NCI-H1092 (cell line): ENCODE results near the gene APLN.

ENCODE experiments used
- DNase-seq: peaks from one replicate; lab custom pipeline; 2025; lab: John Stamatoyannopoulos, UW

Gene APLN, protein sequence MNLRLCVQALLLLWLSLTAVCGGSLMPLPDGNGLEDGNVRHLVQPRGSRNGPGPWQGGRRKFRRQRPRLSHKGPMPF

DNA sequence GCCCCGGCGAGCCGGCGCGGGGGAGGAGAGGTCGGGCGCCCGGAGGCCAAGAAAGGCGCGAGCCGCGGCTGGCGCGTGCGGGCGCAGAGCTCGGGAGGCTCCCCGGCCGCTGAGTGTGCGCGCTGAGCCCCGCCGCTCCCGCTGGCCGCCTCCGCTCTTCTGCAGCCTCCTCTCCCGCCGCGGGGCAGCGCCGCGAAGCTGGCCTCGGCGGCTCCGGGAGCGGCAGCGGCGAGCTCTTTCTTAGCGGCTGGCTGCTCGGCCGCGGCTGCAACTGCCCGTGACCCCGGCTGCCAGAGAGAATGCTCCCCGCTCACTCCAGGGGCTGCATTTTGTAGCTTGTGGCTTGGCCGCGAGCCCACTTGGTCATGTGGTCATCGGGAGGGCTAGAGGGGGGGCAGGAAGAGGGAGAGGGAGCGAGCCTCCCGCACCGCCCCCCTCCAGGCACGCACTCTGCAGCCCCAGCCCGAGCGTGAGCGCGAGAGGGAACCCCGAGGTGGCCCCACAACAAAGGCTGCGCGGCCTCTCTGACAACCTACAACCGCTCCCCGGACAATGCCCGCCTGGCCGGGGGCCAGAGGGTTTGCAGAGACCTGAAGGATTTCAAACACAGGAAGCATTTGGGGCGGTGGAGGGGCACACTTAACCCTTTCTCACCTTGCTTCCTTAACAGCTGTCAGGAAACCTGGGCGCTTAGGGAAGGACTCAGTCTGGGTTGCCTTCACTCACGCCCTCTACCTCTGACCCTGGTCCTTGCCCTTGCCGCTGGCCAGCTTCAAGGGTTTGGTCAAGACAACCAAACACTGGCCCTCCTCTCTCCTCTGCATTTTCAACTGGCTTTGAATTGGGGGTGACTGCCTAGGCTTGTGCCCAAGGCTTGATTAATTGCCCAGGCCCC is at the start of gene APLN:
Gene APLN (minus strand): TSS at position 305 of the 895 bp plus-strand sequence. CDS start 326 bp downstream, outside the sequence.
- peak; percentile 51 for DNase-seq

DNA sequence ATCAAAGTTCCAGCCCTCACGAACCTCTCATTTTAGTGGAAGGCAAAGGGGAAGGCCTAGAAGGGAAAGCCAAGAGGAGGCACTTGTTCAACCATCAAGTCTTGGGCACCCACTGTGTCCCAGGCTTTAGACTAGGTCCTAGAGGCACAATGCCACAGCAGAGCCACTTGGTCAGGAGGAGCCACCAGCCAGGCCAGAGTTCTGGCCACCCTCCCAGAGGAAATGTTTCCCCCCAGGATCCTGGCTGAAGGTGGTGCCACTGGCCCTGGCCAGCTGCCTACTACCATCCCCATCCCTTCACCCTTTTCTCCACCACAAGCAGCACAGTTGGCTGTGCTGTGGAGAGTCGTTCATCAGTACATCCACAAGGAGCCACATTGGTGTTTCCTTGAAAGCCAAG is 49.7 kb upstream of the APLN start:
- no peak for DNase-seq

DNA sequence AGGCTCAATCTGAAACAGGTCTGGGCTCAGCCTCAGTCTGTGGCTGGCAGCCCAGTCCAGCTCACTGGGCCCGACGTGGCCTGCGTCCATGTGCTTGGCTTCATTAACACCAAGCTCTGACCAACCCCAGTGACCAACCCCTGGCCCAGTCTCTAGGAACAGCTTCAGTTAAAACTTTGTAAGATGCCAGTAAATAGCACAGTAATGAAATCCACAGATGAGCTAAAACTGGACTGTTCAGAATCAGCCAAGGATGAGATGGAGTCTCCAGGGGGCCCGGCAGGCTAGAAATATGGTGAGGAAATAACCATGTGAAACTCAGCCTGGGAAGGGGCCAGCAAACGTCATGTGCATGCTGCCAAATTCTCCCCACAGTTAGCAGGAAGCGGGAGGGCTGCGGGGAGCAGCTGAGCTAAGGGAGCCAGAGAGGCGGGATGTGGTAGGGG is 46.9 kb upstream of the APLN start:
- DNase-seq, result no peak

DNA sequence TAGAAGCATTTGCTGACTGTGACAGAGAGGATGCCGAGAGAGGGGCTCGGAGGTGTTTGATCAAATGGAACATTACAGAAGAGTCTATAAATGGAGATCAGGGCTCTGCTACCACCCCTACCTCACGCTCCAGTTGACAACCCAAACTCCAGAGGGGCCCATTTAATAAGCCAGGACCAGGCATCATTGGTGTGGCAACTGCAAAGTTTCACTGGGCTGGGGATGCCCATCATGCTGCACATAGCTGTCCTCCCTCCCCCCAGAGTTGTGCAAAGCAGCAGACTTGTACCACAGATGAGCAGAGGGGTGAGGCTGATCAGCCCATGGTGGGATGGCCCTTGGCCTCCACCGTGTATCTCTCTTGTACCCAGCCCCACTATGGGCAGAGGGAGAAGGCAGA is 45.8 kb upstream of the APLN start:
- no peak for DNase-seq

DNA sequence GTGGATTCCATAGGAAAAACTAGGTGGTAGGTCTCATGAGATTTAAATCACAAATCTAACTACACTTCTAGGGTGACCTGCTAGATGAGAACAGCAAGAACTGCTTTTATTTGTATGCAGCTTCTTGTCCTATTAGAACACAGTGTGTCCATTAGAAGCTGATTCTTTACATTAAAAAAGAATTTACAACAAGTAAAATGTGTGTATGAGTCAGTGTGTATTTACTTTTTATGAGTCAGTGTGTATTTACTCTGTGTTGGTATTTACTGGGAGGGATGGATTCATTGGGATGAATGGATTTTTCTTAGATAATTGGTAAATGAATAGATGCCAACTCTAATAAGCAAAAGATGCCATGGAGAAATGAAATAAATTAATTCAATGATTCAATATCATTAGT is 43.4 kb upstream of the APLN start:
- DNase-seq, result no peak

DNA sequence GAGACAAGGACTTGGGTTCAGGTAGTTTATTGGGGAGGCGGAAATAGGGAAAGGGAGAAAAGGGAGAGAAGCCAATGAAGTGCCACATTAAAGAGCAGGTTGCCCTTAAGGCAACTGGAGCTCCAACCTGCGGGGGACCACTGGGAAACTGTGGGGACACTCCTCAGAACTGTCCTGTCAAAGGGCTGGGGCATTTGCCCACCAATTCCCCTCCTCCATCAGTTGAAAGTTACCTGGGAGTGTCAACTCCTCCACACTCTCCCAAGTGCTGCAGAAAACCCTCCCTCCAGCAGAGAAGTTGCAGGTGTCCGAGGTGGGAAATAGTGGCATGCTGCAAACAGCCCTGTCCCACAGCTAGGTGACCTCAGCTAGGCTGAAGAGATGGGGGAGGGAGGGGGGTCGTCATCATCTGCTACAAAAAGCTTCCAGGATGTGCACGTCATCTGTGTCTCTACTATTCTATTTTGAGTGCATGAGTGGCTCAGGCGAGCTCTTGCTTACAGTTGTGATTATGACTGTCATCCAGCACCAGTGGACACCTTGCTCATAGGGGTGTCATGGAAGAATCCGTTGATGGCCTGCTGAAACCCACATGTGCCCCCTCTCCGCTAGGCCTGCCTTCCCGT is 42.6 kb upstream of the APLN start:
- DNase-seq, result no peak

DNA sequence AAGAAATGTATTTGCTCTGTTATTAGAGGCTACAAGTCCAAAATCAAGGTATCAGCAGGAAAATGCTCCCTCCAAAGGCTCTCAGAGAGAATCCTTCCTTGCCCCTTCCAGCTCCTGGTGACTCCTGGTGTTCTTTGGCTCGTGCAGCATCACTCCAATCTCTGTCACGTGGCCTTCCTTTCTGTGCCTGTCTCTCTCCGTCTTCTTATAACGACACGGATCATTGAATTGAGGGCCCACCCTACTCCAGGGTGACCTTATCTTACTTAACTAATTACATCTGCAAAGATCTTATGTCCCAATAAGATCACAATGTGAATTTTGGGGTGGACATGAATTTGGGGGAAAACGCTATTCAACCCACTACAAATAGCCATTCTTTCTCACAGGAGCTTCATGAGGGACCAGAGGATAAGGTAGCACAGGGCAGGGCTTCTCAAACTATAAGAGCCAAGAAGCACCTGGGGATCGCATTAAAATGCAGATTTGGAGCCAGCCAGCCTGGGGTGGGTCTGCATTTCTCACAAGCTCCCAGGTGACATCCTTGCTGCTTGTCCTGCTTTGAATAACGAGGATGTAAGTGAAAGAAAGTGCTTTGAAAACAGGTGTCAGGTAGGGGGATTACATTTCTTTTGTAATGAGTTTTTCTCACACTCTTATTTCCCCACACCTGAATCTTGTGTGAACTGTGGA is 41.9 kb upstream of the APLN start:
- no peak for DNase-seq

DNA sequence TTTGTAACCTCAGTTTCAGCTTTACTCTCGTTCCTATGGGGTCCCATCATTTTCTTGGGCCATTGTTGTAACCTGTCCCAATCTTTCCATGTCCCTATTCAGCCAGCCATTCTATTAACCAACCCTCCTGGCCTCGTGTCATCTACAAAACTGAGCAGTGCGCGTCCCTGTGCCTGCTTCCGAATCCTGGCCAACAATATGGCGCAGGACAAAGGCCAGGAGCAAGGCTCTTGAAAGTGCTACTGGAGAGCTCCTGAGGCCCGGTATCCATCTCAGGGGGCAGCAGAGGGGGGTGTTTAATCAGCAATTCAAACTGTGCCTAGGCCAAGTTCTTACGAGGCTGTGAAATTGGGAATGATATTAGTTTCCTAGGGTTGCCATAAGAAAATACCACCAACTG is 41.2 kb upstream of the APLN start:
- no peak for DNase-seq

DNA sequence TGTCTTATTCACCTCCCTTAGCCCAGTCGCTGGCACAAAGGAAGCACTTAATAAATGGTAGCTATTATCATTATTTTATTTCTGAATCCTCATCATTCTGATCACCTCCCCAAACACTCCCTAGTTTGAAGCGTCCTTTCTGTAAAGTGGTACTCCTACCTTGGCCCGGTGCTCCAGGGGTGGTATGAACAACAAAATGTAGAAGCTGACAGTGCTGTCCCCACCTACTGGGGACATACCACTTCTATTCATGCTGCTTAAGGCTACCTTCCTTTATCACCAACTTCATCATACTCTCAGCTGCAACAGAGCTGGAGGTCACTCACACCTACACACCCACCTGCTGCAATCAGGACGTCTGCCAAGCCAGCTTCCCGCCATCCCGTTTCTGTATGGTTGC is 40.8 kb upstream of the APLN start:
- no peak for DNase-seq

DNA sequence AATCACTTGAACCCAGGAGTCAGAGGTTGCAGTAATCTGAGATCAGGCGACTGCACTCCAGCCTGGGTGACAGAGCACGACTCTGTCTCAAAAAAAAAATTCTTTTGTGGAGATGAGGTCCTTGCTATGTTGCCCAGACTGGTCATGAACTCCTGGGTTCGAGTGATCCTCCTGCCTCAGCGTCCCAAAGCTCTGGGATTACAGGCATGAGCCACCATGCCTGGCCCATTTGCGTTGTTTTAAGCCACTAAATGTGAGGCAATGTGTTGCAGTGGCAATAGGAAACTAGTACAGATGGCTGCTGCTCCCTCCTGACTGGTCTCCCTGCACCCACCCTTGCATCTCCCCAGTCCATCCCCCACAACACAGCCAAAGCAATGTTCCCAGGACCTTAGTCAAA is 40.0 kb upstream of the APLN start:
- no peak for DNase-seq

DNA sequence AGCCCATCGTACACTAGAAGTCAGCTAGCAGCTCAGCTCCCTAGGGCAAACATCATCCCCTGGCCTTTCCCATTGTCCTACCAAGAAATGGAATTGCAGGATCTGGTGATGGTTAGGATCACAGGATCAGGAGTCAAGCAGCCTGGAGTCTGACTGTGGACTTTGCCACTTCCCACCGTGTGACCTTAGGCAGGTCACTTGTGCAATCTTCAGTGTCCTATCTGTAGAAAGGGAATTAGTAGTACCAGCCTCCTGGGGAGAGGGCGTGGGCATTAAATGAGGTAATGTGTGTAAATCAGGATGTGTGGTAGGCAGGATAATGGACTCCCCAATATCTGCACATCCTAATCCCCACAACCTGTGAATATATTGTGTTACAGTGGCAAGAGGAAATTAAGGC is 38.6 kb upstream of the APLN start:
- DNase-seq, result no peak

DNA sequence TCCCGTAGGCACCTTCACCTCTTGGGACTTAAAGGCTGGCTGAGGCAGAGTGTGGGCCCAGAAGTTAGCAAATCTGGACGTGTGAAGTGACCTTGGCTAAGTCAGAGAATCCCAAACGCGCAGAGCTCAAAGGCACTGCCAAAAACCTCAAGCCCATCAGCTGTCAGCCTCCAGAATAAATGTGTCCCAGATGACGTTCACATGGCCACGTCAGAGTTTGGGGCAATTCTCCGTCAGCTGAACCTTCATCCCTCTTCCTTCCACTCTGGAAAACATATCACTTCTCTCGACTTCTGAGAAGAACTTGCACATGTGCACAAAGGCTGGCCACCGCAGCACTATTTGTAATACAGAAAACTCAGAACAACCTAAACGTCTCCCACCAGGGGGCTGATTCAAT is 35.7 kb upstream of the APLN start:
- DNase-seq, result no peak

DNA sequence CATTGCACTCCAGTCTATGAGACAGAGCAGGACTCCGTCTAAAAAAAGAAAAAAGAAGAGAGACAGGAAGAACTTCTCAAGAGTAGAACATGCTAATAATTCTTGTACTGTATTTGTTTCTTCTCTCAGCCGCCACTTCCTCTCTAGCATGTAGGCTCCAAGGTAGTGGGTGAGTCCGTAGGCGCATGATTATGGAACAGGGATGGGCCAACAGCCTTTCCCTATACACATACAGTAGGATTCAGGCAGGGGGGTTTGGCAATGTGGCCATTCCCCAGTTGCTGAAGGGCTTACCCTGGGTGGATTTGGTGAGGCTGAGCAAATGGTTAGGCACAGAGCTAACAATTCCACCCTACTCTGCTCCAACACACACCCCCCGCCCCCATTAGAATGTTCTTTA is 35.0 kb upstream of the APLN start:
- no peak for DNase-seq

DNA sequence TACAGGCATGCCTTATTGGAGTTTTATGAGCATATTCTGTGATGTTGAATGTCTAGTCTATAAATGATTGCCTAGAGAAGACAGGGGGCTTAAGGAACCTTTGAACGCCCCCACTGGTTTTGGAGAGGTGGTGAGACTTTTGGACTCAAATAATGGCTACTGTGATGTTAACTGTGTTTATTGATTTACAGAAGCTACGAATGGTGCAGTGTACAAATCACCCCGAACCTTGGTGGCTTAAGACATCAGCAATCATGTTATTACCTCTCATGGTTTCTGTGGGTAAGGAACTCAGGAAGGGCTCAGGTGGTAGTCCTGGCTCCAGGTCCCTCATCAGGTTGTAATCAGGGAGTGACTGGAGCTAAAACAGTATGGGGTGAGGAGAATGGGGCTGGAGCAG is 33.3 kb upstream of the APLN start:
- no peak for DNase-seq

DNA sequence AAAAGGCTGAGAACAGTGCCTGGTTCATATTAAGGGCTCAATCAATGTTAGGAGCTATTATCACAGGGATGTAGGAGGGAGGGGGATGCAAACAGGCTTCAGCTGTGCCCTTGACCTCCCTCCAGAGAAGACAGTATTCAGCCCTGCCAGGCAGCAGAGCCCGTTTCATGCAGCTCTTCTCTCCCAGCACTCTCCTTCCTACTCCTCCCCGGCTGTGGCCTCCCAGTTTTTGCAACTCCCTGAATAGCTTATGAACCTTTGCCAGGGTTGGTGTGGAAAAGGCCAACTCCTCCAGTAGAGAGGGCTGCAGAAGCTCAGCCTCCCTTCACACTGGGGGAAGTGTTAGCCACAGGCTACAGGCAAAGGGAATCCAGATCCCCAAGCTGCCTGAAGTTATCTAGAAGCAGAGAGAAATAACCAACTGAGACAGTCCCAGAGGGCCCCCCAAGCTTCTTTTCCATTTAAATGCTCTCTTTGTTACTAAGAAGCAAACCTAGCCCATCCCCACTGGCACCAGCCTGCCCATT is 31.7 kb upstream of the APLN start:
- DNase-seq, result no peak

DNA sequence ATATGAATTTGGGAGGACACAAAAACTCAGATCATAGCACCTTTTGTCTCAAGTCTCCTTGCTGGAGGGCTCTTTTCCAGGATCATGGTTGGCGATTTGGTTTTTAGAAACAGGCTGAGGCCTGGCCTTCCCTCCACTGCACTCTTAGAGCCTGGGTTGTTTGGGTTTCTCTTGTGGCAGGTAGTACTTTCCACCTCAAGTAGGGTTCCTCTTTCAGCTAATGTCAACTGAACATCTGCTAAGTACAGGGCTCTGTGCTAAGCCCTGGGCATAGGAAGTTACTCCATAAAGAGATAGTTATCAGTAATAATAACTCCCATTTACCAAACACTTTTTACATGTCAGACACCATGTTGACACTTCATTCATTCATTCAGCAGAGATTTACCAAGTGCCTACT is 28.2 kb upstream of the APLN start:
- DNase-seq, result no peak

DNA sequence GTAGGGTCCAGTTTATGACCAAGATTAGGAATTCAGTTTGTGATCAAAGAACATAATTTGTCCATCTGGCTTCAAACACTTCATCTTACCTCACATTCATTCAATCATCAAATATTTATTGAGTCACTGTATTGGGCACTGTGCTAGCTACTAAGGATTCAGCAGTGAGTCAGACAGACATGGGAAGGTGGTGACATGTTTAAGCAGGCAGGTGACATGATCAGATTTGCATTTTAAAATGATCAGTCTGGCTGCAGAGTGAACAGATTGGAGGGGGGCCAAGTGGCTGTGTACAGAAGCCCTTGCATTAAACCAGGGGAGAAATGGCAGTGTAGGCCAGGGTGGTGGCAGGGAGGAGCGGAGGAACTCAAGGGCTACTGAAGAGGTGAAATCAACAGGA is 25.1 kb upstream of the APLN start:
- DNase-seq, result peak; percentile 53

DNA sequence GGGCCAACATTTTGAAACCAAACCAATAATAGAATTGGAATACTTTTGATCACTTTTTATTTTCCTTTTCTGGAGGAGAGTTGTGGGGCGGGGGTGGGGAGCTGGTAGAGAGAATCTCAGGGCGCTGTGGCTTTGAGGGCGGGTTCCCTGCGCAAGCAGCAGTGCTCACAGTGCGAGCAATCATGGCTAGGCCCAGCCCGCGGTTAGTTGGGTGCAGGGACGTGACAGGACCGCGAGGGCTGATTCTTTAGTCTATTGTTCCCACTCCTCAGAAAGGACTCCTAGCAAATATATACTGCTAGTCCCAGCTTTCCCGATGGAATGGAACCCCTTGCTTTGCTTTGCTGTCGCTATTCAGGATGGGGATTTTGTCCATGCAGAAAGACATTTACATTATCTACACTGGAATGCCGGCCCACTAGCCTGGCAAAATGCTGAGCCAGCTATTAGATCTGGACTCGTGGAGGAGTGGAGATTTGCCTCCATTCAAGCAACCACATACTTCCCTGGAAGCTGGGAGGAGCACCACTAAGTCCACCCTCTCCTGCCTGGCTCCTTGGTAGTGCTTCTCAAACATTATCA is 23.9 kb upstream of the APLN start:
- DNase-seq, result peak; percentile 47

DNA sequence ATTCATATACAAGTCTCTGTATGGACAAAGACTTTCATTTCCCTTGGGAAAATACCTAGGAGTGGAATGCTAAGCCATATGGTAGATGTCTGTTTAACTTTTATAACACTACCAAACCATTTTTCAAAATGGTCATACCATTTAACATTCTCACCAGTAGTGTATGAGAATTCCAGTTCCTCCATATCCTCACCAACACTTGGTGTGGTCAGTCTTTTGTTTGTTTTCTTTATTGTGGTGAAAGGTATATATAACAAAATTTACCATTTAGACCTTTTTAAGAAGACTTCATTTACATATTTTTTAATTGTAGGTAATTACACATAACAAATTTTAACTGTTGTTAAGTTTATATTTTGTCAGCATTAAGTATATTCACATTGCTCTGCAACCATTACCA is 12.7 kb upstream of the APLN start:
- DNase-seq, result no peak

DNA sequence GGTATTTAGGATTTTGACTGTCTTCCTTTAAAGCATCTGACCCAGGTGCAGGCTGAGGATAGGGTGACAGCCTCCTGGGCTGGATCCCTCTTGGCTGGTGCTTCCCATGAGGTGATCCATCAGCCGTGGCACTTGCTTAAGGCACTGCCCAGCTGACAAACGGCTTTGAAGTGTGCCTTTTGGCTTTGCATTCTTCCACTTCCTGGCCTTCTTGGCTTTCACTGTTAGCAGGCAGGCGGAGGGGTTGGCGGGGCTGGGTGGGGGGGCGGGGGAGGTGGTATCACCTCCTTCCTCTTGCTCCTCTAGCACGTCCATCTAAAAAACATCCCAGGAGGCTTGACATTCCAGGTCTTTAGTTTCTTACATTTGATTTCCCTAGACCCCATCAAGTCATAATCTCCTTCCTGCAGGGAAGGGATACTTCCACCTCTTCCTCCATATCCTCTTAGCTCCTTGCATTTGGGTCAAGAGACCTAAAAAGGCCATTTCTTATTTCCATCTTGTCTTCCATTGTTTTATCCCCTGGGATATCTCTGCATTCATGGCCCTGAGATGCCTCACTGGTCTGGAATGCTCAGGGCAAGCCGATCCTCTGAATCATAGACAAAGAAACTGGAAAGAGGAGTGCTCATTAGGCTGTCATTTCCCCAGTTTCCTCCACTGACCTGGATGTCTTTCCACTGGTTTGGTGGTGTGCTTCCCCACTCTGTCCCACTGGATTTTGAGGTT is 11.3 kb upstream of the APLN start:
- DNase-seq, result no peak

DNA sequence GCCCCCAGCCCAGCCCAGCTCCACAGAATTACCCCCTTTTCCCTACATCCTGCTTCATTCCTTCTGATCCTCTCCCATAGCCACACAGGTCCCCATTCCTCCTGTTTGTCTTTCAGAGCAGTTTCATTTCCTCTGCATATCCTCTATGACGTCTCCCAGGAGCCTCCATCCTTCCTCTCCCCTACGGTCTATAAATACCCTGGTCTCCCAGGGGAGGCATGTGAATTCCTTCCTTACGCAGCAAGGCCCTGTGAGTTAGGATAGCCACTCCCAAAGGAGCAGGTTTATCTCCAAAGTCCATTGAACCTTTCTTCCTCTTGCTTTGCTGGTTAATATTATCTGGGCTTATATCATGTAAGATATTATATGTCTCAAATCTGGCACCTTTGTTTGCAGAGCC is 8.4 kb upstream of the APLN start:
- DNase-seq, result no peak

DNA sequence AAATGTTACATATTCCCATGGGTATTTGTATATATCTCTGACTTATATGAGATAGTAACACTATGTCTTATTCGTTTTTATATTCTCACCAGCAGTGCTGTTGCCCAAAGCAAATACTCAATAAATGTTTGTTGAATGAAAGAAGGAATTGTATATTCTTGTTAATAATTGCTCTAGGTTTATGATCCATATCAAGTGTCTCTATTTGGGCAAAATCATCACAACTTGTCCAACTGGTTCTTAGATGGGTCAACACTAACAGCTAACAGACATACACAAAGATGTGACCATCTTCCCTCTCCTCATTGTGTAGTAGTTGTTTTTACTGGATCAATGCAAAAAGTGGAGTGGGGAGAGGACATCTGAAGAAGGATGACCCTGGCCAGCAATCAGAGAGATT is 6.6 kb upstream of the APLN start:
- DNase-seq, result no peak
